ENCODE measurements around the gene CDKN2C.

The CDKN2C gene

GRCh38 chr1:50966991-50967390 is 3.1 kb upstream of the CDKN2C start:
- no peak for DNase-seq

GRCh38 chr1:50967416-50968157 is 2.5 kb upstream of the CDKN2C start:
- no peak for DNase-seq

GRCh38 chr1:50968158-50968820 is 1.8 kb upstream of the CDKN2C start:
- peak; percentile 73 for DNase-seq

- peak; percentile 23 for DNase-seq
These were observed 1.0 kb upstream of the CDKN2C start for GRCh38 chr1:50968821-50969610.

GRCh38 chr1:50970509-50970887 is 453 bp downstream of the CDKN2C start:
- DNase-seq, result no peak

- no peak for DNase-seq
These were observed 1.0 kb downstream of the CDKN2C start for GRCh38 chr1:50970931-50971582.

- DNase-seq, result no peak
These were observed 1.8 kb downstream of the CDKN2C start for GRCh38 chr1:50971748-50972305.

- DNase-seq, result no peak
These were observed 2.7 kb downstream of the CDKN2C start for GRCh38 chr1:50972766-50973165.

- no peak for DNase-seq
These were observed 3.2 kb downstream of the CDKN2C start for GRCh38 chr1:50973255-50973654.

- no peak for DNase-seq
These were observed 4.0 kb downstream of the CDKN2C start for GRCh38 chr1:50973875-50974617.

- DNase-seq, result no peak
These were observed 4.5 kb downstream of the CDKN2C start for GRCh38 chr1:50974618-50974935.

- no peak for DNase-seq
These were observed 5.4 kb downstream of the CDKN2C start for GRCh38 chr1:50975436-50975835.

- no peak for DNase-seq
These were observed 6.3 kb downstream of the CDKN2C start for GRCh38 chr1:50976111-50976889.

GRCh38 chr1:50976890-50977574 is 7.0 kb downstream of the CDKN2C start:
- DNase-seq, result no peak

GRCh38 chr1:50977575-50978143 is 7.6 kb downstream of the CDKN2C start:
- DNase-seq, result no peak

GRCh38 chr1:50978144-50978851 is 8.3 kb downstream of the CDKN2C start:
- DNase-seq, result no peak

GRCh38 chr1:50978852-50979781 is 9.1 kb downstream of the CDKN2C start:
- no peak for DNase-seq

- DNase-seq, result no peak
These were observed 9.9 kb downstream of the CDKN2C start for GRCh38 chr1:50979937-50980336.

- DNase-seq, result no peak
These were observed 10.5 kb downstream of the CDKN2C start for GRCh38 chr1:50980505-50980904.

Measured in activated gamma-delta T cell treated with Interleukin-2 at 50 U/mL for 16 hours (primary cell).